HepG2 (cell line): ENCODE measurements around the gene EXO1. TPM values are rescaled to one million over a fixed set of nuclear protein-coding genes. Genes with fewer than 3 reads are reported as not detected.

ENCODE experiments used
- AGO2 ChIP-seq: fragments of 200-400 bp; formaldehyde crosslinking; optimal IDR thresholded peaks from 2 replicates; pipeline ENCODE3; 2017; ENCODE audit warnings: mild to moderate bottlenecking, low read depth, low read length, moderate library complexity
- ARHGAP35 ChIP-seq: sonication (generic); formaldehyde crosslinking; IDR thresholded peaks from 2 replicates; pipeline ENCODE4 v1.9.0; 2022; ENCODE audit warnings: mild to moderate bottlenecking, inconsistent platforms, moderate library complexity, missing genetic modification reagents, borderline replicate concordance
- CBX1 ChIP-seq: IDR thresholded peaks from one replicate; pipeline ENCODE4 v1.6.1; 2016; ENCODE audit warnings: antibody characterized with exemption, low read depth
- GABPA ChIP-seq, 2 experiments: IDR thresholded peaks; 2 replicates each; pipeline ENCODE4 v1.6.1; 2011 to 2016; ENCODE audit warnings: low read depth in 2 of 2, low read length in 1 of 2, missing biosample characterization in 1 of 2, missing genetic modification characterization in 1 of 2
- HOXA3 ChIP-seq: sonication (generic); formaldehyde crosslinking; IDR thresholded peaks from 2 replicates; pipeline ENCODE4 v1.5.0; 2020; ENCODE audit warnings: missing genetic modification reagents
- HOXA7 ChIP-seq: sonication (generic); formaldehyde crosslinking; IDR thresholded peaks from 2 replicates; pipeline ENCODE4 v1.8.1; 2022; ENCODE audit warnings: mild to moderate bottlenecking, missing genetic modification reagents, moderate library complexity
- MED13 ChIP-seq: sonication (generic); formaldehyde crosslinking; IDR thresholded peaks from 2 replicates; pipeline ENCODE4 v1.5.0; 2020; ENCODE audit warnings: missing genetic modification reagents
- PREB ChIP-seq: sonication (generic); formaldehyde crosslinking; IDR thresholded peaks from 2 replicates; pipeline ENCODE4 v1.4.0; 2020; ENCODE audit warnings: missing genetic modification reagents
- RFX1 ChIP-seq: fragments of 450-650 bp; IDR thresholded peaks from 2 replicates; pipeline ENCODE4 v1.6.1; 2017
- SALL1 ChIP-seq: sonication (generic); formaldehyde crosslinking; IDR thresholded peaks from 2 replicates; pipeline ENCODE4 v1.8.0; 2022; ENCODE audit warnings: mild to moderate bottlenecking, missing genetic modification reagents
- SNAPC2 ChIP-seq: sonication (generic); formaldehyde crosslinking; IDR thresholded peaks from 2 replicates; pipeline ENCODE4 v1.8.1; 2022; ENCODE audit warnings: mild to moderate bottlenecking, missing genetic modification reagents
- SP1 ChIP-seq, 2 experiments: fragments of 450-650 bp in 1 of 2; sonication (generic) in 1 of 2; formaldehyde crosslinking in 1 of 2; IDR thresholded peaks; 2 replicates each; pipeline versions ENCODE4 v1.4.0 to v1.6.1; 2016 to 2020; ENCODE audit warnings: missing genetic modification reagents in 1 of 2
- TBL1XR1 ChIP-seq: fragments of 150-350 bp; IDR thresholded peaks from 2 replicates; pipeline ENCODE4 v1.6.1; 2014; ENCODE audit warnings: borderline replicate concordance, low read length; ENCODE audit not compliant: partially characterized antibody
- TFAP4 ChIP-seq: sonication (generic); IDR thresholded peaks from 2 replicates; pipeline ENCODE4 v1.6.1; 2016; ENCODE audit warnings: low read depth, borderline replicate concordance
- TOE1 ChIP-seq: sonication (generic); formaldehyde crosslinking; IDR thresholded peaks from 2 replicates; pipeline ENCODE4 v1.4.0; 2020; ENCODE audit warnings: mild to moderate bottlenecking, missing genetic modification reagents
- ZFX ChIP-seq: sonication (generic); formaldehyde crosslinking; IDR thresholded peaks from 2 replicates; pipeline ENCODE4 v1.4.0; 2020; ENCODE audit warnings: mild to moderate bottlenecking, low read depth, missing genetic modification reagents, moderate library complexity
- ZNF12 ChIP-seq: sonication (generic); formaldehyde crosslinking; IDR thresholded peaks from 2 replicates; pipeline ENCODE4 v1.5.0; 2020; ENCODE audit warnings: missing genetic modification reagents
- ZNF432 ChIP-seq: sonication (generic); formaldehyde crosslinking; IDR thresholded peaks from 2 replicates; pipeline ENCODE4 v1.5.0; 2020; ENCODE audit warnings: missing genetic modification reagents, mild to moderate bottlenecking, borderline replicate concordance
- ZNF451 ChIP-seq: sonication (generic); formaldehyde crosslinking; IDR thresholded peaks from 2 replicates; pipeline ENCODE4 v1.5.0; 2020; ENCODE audit warnings: mild to moderate bottlenecking, missing genetic modification reagents
- ZNF484 ChIP-seq: sonication (generic); formaldehyde crosslinking; IDR thresholded peaks from 2 replicates; pipeline ENCODE4 v1.5.1; 2020; ENCODE audit warnings: mild to moderate bottlenecking, low read depth, missing genetic modification reagents, borderline replicate concordance
- ZNF556 ChIP-seq: sonication (generic); formaldehyde crosslinking; IDR thresholded peaks from 2 replicates; pipeline ENCODE4 v1.4.0; 2020; ENCODE audit warnings: mild to moderate bottlenecking, missing genetic modification reagents, borderline replicate concordance
- ZNF766 ChIP-seq: sonication (generic); formaldehyde crosslinking; IDR thresholded peaks from 2 replicates; pipeline ENCODE4 v1.5.0; 2020; ENCODE audit warnings: missing genetic modification reagents, borderline replicate concordance
- polyA plus RNA-seq, 8 experiments: library from polyadenylated mRNA; depleted of rRNA in 3 of 8; stranded (reverse) in 7 of 8; unstranded in 1 of 8; fragments of >200 nt; fragmentation: Illumina TruSeq in 4 of 8; extraction: Trizol in 4 of 8; gene quantifications; 2 replicates each; pipeline versions ENCODE4 v1.2.1 to v1.2.3, GENCODE V29; 2011 to 2016; ENCODE audit warnings: low read depth in 4 of 8, missing spikeins in 1 of 8, mixed read lengths in 1 of 8; ENCODE audit not compliant: insufficient read depth in 1 of 8
- total RNA-seq, 5 experiments: library from RNA; depleted of rRNA; stranded (reverse); fragments of >200 nt; fragmentation: Illumina TruSeq; extraction: Trizol; gene quantifications; 2 replicates each; pipeline ENCODE4 v1.2.3, GENCODE V29; 2016; ENCODE audit warnings: low read depth in 1 of 5
- TF ChIP-seq, protein P1 (sequence below): IDR thresholded peaks from 2 replicates; pipeline ENCODE4 v1.6.1; 2012; ENCODE audit warnings: low read depth, low read length, improper control_type of control experiment
- TF ChIP-seq, protein P2 (sequence below): sonication (generic); formaldehyde crosslinking; conservative IDR thresholded peaks from 2 replicates; pipeline ENCODE4 v1.4.0; 2020; ENCODE audit warnings: missing genetic modification reagents

EXO1 gene
- total and polyA plus RNA-seq, 2 of the 13 experiments (the other 11 are each of a cell fraction or from before 2014, with no cell fraction given): 3.2 to 26.1 TPM

- peak; percentile 28; the same call in 1 of the 2 replicates for TF ChIP-seq MED13 (CRISPR knock-in tag)
- TF ChIP-seq ZNF484 (CRISPR knock-in tag): no peak
- peak; percentile 83 for TF ChIP-seq GABPA (IDR thresholded peaks at IDR 0.05; ENCODE audit: low read depth, low read length)
- peak; percentile 96 for TF ChIP-seq GABPA (CRISPR knock-in tag; IDR thresholded peaks at IDR 0.05; ENCODE audit: low read depth)
- TF ChIP-seq ZFX (CRISPR knock-in tag): 0 out of 2 replicates have a peak, but pooled peaks have one; percentile 47
- peak; percentile 90; the same call in 1 of the 2 replicates for TF ChIP-seq ZNF556 (CRISPR knock-in tag)
- TF ChIP-seq RFX1: no peak
- no peak for TF ChIP-seq ZNF451 (CRISPR knock-in tag)
- TF ChIP-seq TFAP4: no peak
- no peak for TF ChIP-seq AGO2
- peak; percentile 86 for TF ChIP-seq SALL1 (CRISPR knock-in tag)
- TF ChIP-seq CBX1: no peak
- TF ChIP-seq, protein P1, sequence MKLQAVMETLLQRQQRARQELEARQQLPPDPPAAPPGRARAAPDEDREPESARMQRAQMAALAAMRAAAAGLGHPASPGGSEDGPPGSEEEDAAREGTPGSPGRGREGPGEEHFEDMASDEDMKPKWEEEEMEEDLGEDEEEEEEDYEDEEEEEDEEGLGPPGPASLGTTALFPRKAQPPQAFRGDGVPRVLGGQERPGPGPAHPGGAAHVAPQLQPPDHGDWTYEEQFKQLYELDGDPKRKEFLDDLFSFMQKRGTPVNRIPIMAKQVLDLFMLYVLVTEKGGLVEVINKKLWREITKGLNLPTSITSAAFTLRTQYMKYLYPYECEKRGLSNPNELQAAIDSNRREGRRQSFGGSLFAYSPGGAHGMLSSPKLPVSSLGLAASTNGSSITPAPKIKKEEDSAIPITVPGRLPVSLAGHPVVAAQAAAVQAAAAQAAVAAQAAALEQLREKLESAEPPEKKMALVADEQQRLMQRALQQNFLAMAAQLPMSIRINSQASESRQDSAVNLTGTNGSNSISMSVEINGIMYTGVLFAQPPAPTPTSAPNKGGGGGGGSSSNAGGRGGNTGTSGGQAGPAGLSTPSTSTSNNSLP: no peak
- TF ChIP-seq SP1 (IDR thresholded peaks at IDR 0.05): no peak; the same call in 1 of the 2 replicates
- peak; percentile 95 for TF ChIP-seq SP1 (CRISPR knock-in tag; IDR thresholded peaks at IDR 0.05)
- TF ChIP-seq ZNF766 (CRISPR knock-in tag): no peak
- no peak for TF ChIP-seq TOE1 (CRISPR knock-in tag)
- TF ChIP-seq TBL1XR1: peak; percentile 39
- TF ChIP-seq PREB (CRISPR knock-in tag): no peak
- TF ChIP-seq ZNF12 (CRISPR knock-in tag): no peak
- peak; percentile 82 for TF ChIP-seq HOXA3 (CRISPR knock-in tag)
- no peak for TF ChIP-seq HOXA7 (CRISPR knock-in tag)
- TF ChIP-seq SNAPC2: 0 out of 2 replicates have a peak, but pooled peaks have one; percentile 45
- TF ChIP-seq ZNF432 (CRISPR knock-in tag): no peak
- TF ChIP-seq ARHGAP35 (CRISPR knock-in tag): no peak
- TF ChIP-seq, protein P2, sequence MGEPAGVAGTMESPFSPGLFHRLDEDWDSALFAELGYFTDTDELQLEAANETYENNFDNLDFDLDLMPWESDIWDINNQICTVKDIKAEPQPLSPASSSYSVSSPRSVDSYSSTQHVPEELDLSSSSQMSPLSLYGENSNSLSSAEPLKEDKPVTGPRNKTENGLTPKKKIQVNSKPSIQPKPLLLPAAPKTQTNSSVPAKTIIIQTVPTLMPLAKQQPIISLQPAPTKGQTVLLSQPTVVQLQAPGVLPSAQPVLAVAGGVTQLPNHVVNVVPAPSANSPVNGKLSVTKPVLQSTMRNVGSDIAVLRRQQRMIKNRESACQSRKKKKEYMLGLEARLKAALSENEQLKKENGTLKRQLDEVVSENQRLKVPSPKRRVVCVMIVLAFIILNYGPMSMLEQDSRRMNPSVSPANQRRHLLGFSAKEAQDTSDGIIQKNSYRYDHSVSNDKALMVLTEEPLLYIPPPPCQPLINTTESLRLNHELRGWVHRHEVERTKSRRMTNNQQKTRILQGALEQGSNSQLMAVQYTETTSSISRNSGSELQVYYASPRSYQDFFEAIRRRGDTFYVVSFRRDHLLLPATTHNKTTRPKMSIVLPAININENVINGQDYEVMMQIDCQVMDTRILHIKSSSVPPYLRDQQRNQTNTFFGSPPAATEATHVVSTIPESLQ: no peak
Observed at GRCh38 chr1:241847796-241848685, at the start of gene EXO1 (continued).
